HCEC 1CT (cell line): ENCODE results near the gene TIMP2.
"Not testable (repeated sequence)": the region's sequence is repeated elsewhere in the genome, so short reads cannot be mapped to it uniquely, and the experiment has no call there.

ENCODE experiments used
- DNase-seq: peaks from one replicate; pipeline ENCODE4 v3.0.0-alpha.2; 2017

TIMP2 gene

GRCh38 chr17:78884876-78885667, 40.1 kb downstream of the TIMP2 start:
- no peak for DNase-seq

- no peak for DNase-seq
These were observed 40.9 kb downstream of the TIMP2 start for GRCh38 chr17:78884148-78884825.

GRCh38 chr17:78883533-78884131, 41.6 kb downstream of the TIMP2 start:
- DNase-seq: peak; percentile 91

- peak; percentile 85 for DNase-seq
These were observed 42.1 kb downstream of the TIMP2 start for GRCh38 chr17:78883089-78883532.

GRCh38 chr17:78882540-78883088, 42.6 kb downstream of the TIMP2 start:
- DNase-seq: no peak

GRCh38 chr17:78879635-78880186, 45.5 kb downstream of the TIMP2 start:
- DNase-seq: peak; percentile 98

GRCh38 chr17:78878871-78879527, 46.2 kb downstream of the TIMP2 start:
- DNase-seq: no peak

- DNase-seq: no peak
These were observed 46.9 kb downstream of the TIMP2 start for GRCh38 chr17:78878261-78878660.

- DNase-seq: not testable (repeated sequence)
These were observed 48.2 kb downstream of the TIMP2 start for GRCh38 chr17:78876954-78877517.

GRCh38 chr17:78876094-78876597, 49.0 kb downstream of the TIMP2 start:
- no peak for DNase-seq

GRCh38 chr17:78875363-78876093, 49.7 kb downstream of the TIMP2 start:
- peak; percentile 44 for DNase-seq

- peak; percentile 49 for DNase-seq
These were observed 51.5 kb downstream of the TIMP2 start for GRCh38 chr17:78873519-78874340.

- DNase-seq: no peak
These were observed 52.7 kb downstream of the TIMP2 start for GRCh38 chr17:78872486-78872885.

- DNase-seq: no peak
These were observed 54.6 kb downstream of the TIMP2 start for GRCh38 chr17:78870621-78871020.

GRCh38 chr17:78868391-78868790, 56.8 kb downstream of the TIMP2 start:
- peak; percentile 83 for DNase-seq

- DNase-seq: not testable (repeated sequence)
These were observed 58.1 kb downstream of the TIMP2 start for GRCh38 chr17:78867046-78867445.

- DNase-seq: peak; percentile 70
These were observed 59.4 kb downstream of the TIMP2 start for GRCh38 chr17:78865682-78866390.

GRCh38 chr17:78864117-78864516, 61.1 kb downstream of the TIMP2 start:
- no peak for DNase-seq
